GM23338 (cell line): ENCODE data around the gene CDYL2. TPM values are rescaled to one million over a fixed set of nuclear protein-coding genes. Genes with fewer than 3 reads are reported as not detected.

Experiments
- ATAC-seq: fragments of 200-7000 bp; cut with Tn5 transposase; 3 replicates; pipeline ENCODE4 v1.9.1; 2020
- DNase-seq: peaks from one replicate; pipeline ENCODE4 v3.0.0-alpha.2; 2015; ENCODE audit warnings: low spot score
- H2AFZ ChIP-seq: fragments of 200-600 bp; sonication (generic); 2 replicates; pipeline ENCODE4 v1.8.0; 2016; ENCODE audit warnings: antibody characterized with exemption, mild to moderate bottlenecking, moderate library complexity
- H3F3A ChIP-seq: fragments of 200-600 bp; sonication (generic); replicated peaks from 2 replicates; pipeline ENCODE4 v1.8.0; 2017; ENCODE audit warnings: antibody characterized with exemption, mixed run types, low read depth
- H3K27ac ChIP-seq: fragments of 200-600 bp; sonication (generic); 2 replicates; pipeline ENCODE4 v1.6.1; 2016; ENCODE audit warnings: low read depth
- H3K27me3 ChIP-seq: fragments of 200-600 bp; sonication (generic); 2 replicates; pipeline ENCODE4 v1.8.0; 2016; ENCODE audit warnings: mild to moderate bottlenecking, mixed run types, moderate library complexity; ENCODE audit not compliant: insufficient read depth
- H3K36me3 ChIP-seq: fragments of 200-600 bp; sonication (generic); 2 replicates; pipeline ENCODE4 v1.8.0; 2016; ENCODE audit warnings: mild to moderate bottlenecking; ENCODE audit not compliant: insufficient read depth
- H3K4me1 ChIP-seq: fragments of 200-600 bp; sonication (generic); 2 replicates; pipeline ENCODE4 v1.8.0; 2016; ENCODE audit warnings: mild to moderate bottlenecking, moderate library complexity; ENCODE audit not compliant: insufficient read depth
- H3K4me2 ChIP-seq: fragments of 200-600 bp; sonication (generic); 2 replicates; pipeline ENCODE4 v1.7.1; 2017; ENCODE audit warnings: mixed run types
- H3K4me3 ChIP-seq: fragments of 200-600 bp; sonication (generic); 2 replicates; pipeline ENCODE4 v1.6.1; 2016; ENCODE audit warnings: mixed run types
- H3K79me2 ChIP-seq: fragments of 200-600 bp; sonication (generic); replicated peaks from 2 replicates; pipeline ENCODE4 v1.8.0; 2017; ENCODE audit warnings: mild to moderate bottlenecking; ENCODE audit not compliant: insufficient read depth
- H3K9me2 ChIP-seq: fragments of 200-600 bp; sonication (generic); 2 replicates; pipeline ENCODE4 v1.8.0; 2017; ENCODE audit not compliant: insufficient read depth
- H4K20me1 ChIP-seq: fragments of 200-600 bp; sonication (generic); replicated peaks from 2 replicates; pipeline ENCODE4 v1.8.0; 2017; ENCODE audit warnings: mild to moderate bottlenecking; ENCODE audit not compliant: insufficient read depth
- H3K27ac Mint-ChIP-seq: 2 replicates; pipeline ENCODE4 v1.8.0; 2020; ENCODE audit warnings: inconsistent platforms, mild to moderate bottlenecking, moderate library complexity, mixed read lengths
- H3K27me3 Mint-ChIP-seq: 3 replicates; pipeline ENCODE4 v1.8.0; 2022; ENCODE audit warnings: low read depth, mild to moderate bottlenecking, moderate library complexity, mixed read lengths, inconsistent platforms; ENCODE audit not compliant: insufficient read depth, poor library complexity
- H3K36me3 Mint-ChIP-seq: 3 replicates; pipeline ENCODE4 v1.8.0; 2021; ENCODE audit warnings: low read depth, mild to moderate bottlenecking, inconsistent platforms, moderate library complexity, mixed read lengths
- H3K4me1 Mint-ChIP-seq: 3 replicates; pipeline ENCODE4 v1.8.0; 2020; ENCODE audit warnings: mild to moderate bottlenecking, inconsistent platforms, mixed read lengths
- H3K4me3 Mint-ChIP-seq: 3 replicates; pipeline ENCODE4 v1.8.0; 2021; ENCODE audit warnings: moderate library complexity, mild to moderate bottlenecking, inconsistent platforms, mixed read lengths
- H3K9me3 Mint-ChIP-seq: 3 replicates; pipeline ENCODE4 v1.8.0; 2020; ENCODE audit warnings: moderate library complexity, mild to moderate bottlenecking, inconsistent platforms, mixed read lengths
- CREB1 ChIP-seq: fragments of 250-450 bp; sonication (Bioruptor Pico); IDR thresholded peaks from 2 replicates; pipeline ENCODE4 v1.5.0; 2020; ENCODE audit warnings: low read depth, mild to moderate bottlenecking, moderate library complexity
- CTCF ChIP-seq, 2 experiments: fragments of 200-600 bp in 1 of 2; sonication (generic) in 1 of 2; conservative IDR thresholded peaks; 2 replicates each; pipeline versions ENCODE4 v1.5.1 to v1.6.1; 2016 to 2017; ENCODE audit warnings: antibody characterized with exemption in 2 of 2, low read depth in 2 of 2, mild to moderate bottlenecking in 2 of 2, moderate library complexity in 1 of 2
- ETS1 ChIP-seq: IDR thresholded peaks from 2 replicates; pipeline ENCODE4 v1.6.1; 2016; ENCODE audit warnings: antibody characterized with exemption
- EZH2 ChIP-seq: fragments of 200-600 bp; sonication (generic); IDR thresholded peaks from one replicate; pipeline ENCODE4 v1.8.0; 2017; ENCODE audit warnings: antibody characterized with exemption, mild to moderate bottlenecking, low read depth; ENCODE audit not compliant: unreplicated experiment
- EZH2phosphoT487 ChIP-seq: fragments of 200-600 bp; sonication (generic); IDR thresholded peaks from one replicate; pipeline ENCODE4 v1.8.1; 2018; ENCODE audit warnings: antibody characterized with exemption; ENCODE audit not compliant: unreplicated experiment
- NANOG ChIP-seq: IDR thresholded peaks from 2 replicates; pipeline ENCODE4 v1.6.1; 2016; ENCODE audit warnings: antibody characterized with exemption, borderline replicate concordance
- POLR2AphosphoS5 ChIP-seq: IDR thresholded peaks from 2 replicates; pipeline ENCODE4 v1.6.1; 2016; ENCODE audit warnings: antibody characterized with exemption, low read depth
- REST ChIP-seq: IDR thresholded peaks from one replicate; pipeline ENCODE4 v1.6.1; 2018; ENCODE audit warnings: antibody characterized with exemption; ENCODE audit not compliant: unreplicated experiment
- ZNF114 ChIP-seq: fragments of 250-450 bp; sonication (Bioruptor Pico); IDR thresholded peaks from 2 replicates; pipeline ENCODE4 v1.5.0; 2020; ENCODE audit warnings: mild to moderate bottlenecking, moderate library complexity
- ZNF331 ChIP-seq: fragments of 250-450 bp; sonication (Bioruptor Pico); IDR thresholded peaks from 2 replicates; pipeline ENCODE4 v1.5.0; 2020; ENCODE audit warnings: low read depth, mild to moderate bottlenecking, moderate library complexity
- ZNF462 ChIP-seq: fragments of 250-450 bp; sonication (Bioruptor Pico); IDR thresholded peaks from 2 replicates; pipeline ENCODE4 v1.5.0; 2020; ENCODE audit warnings: mild to moderate bottlenecking, moderate library complexity
- polyA plus RNA-seq: library from polyadenylated mRNA; unstranded; fragments of >200 nt; fragmentation: Nextera tagmentation; extraction: Ambion mirVana; gene quantifications from 2 replicates; pipeline ENCODE4 v1.2.1, GENCODE V29; 2016
- total RNA-seq: library from RNA; depleted of rRNA; stranded (reverse); fragments of >200 nt; shearing (Covaris generic); gene quantifications from 2 replicates; pipeline ENCODE4 v1.2.3, GENCODE V29; 2014

The CDYL2 gene
- total and polyA plus RNA-seq, 2 experiments from 2014 or later, result 0.82 to 4.3 TPM

GRCh38 chr16:80733407-80733806 lies 71.0 kb downstream of the CDYL2 start (continued):
- TF ChIP-seq REST (no peak), ZNF114 (CRISPR knock-in tag) (no peak), POLR2AphosphoS5 (no peak), ZNF331 (CRISPR knock-in tag) (no peak), CTCF (conservative IDR thresholded peaks at IDR 0.05; ENCODE audit: low read depth in 2 of 2) (no peak), EZH2phosphoT487 (no peak)

GRCh38 chr16:80731915-80732314 lies 72.5 kb downstream of the CDYL2 start:
- no peaks in the 10 kb centered on the region for H3K27me3 Mint-ChIP-seq
- no peak overlapping the region for H3K4me3 ChIP-seq
- no peaks in the 10 kb centered on the region for H3K4me1 ChIP-seq
- no peaks in the 10 kb centered on the region for H3K79me2 ChIP-seq
- no peak overlapping the region for H3K4me2 ChIP-seq
- H3K27me3 ChIP-seq, result no peaks in the 10 kb centered on the region
- H4K20me1 ChIP-seq, result no peaks in the 10 kb centered on the region
- H3K36me3 ChIP-seq, result no peaks in the 10 kb centered on the region
- H3K27ac ChIP-seq, result no peak overlapping the region
- H3K9me3 Mint-ChIP-seq, result peaks cover 10% of the 10 kb centered on the region
- H3K4me1 Mint-ChIP-seq, result no peaks in the 10 kb centered on the region
- DNase-seq (no peak), ATAC-seq (no peak)
- peaks cover 7% of the 10 kb centered on the region for H3K9me2 ChIP-seq
- H3K4me3 Mint-ChIP-seq, result no peak overlapping the region
- TF ChIP-seq CREB1 (CRISPR knock-in tag) (no peak), ETS1 (no peak), EZH2 (no peak), NANOG (no peak), ZNF462 (CRISPR knock-in tag) (no peak), ZNF331 (CRISPR knock-in tag) (no peak), EZH2phosphoT487 (no peak), POLR2AphosphoS5 (no peak)
- H3K27ac Mint-ChIP-seq, result no peak overlapping the region
- no peaks in the 10 kb centered on the region for H3F3A ChIP-seq
- H2AFZ ChIP-seq, result no peak overlapping the region
- no peaks in the 10 kb centered on the region; the same call in 2 of the 3 replicates for H3K36me3 Mint-ChIP-seq
